Measurements from ENCODE around the gene WWOX.

WWOX gene

DNA sequence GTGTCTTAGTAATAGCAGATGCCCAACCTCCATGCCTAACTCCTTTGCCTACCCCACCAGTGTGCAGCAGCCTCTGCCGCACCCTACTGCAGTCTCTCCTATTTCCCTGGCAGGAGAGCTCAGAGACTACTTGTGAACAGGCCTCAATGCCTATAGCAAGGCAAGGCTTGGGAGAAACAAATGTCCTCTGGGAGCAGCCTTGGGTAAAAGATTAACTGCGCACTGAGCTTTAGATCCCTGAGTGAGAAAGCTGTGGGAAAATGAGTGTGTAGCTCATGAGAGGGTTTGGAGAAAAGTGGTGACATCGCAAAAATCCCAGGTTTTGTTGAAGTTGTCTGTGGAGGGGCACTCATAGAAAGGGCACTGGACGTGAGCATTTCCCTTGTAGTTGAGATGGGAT lies 335.8 kb downstream of the WWOX start:
- Histone ChIP-seq H3K4me1 (ENCODE audit: insufficient read depth, insufficient read length) (no peaks in the 10 kb centered on the region), H3K27me3 (ENCODE audit: insufficient read depth, insufficient read length) (no peaks in the 10 kb centered on the region), H3K4me3 (ENCODE audit: insufficient read length, low read depth) (no peak overlapping the region), H3K9ac (ENCODE audit: insufficient read length, low read depth) (no peak overlapping the region), H3K9me3 (ENCODE audit: insufficient read depth, low read length) (no peaks in the 10 kb centered on the region), H3K36me3 (ENCODE audit: insufficient read depth, insufficient read length, low read length) (peaks cover 3% of the 10 kb centered on the region)
- DNase-seq (ENCODE audit: low read depth, low spot score): no peak
- TF ChIP-seq SUZ12 (IDR thresholded peaks at IDR 0.05; ENCODE audit: extremely low read depth, insufficient read depth, insufficient read length) (no peak), ZNF274 (IDR thresholded peaks at IDR 0.05; ENCODE audit: low read depth, low read length) (no peak), YY1 (IDR thresholded peaks at IDR 0.05; ENCODE audit: insufficient read depth, insufficient read length) (no peak)

DNA sequence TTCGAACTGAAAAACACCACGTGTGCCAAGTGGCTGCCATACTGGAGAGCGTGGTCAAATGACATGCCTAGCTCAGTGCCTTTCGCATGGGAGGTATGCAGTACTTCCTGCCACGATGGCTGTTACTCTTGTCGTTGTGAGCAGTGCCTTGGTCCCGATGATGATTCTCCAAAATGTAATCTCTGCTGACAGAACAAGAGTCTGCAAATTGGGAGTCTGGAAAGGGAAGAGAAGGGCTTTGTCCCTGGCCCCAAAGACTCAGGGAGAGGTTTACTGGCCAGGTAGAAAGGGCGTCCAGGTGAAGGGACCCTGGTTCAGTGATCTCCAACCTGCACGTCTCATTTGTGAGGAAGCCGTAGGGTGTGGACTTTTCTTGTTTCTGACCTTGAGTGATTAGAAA lies 336.6 kb downstream of the WWOX start:
- no peak for DNase-seq (ENCODE audit: low read depth, low spot score)
- H3K4me3 ChIP-seq (ENCODE audit: insufficient read length, low read depth): no peak overlapping the region
- H3K27me3 ChIP-seq (ENCODE audit: insufficient read depth, insufficient read length): no peaks in the 10 kb centered on the region
- no peaks in the 10 kb centered on the region for H3K9me3 ChIP-seq (ENCODE audit: insufficient read depth, low read length)
- H3K4me1 ChIP-seq (ENCODE audit: insufficient read depth, insufficient read length): no peaks in the 10 kb centered on the region
- no peak overlapping the region for H3K9ac ChIP-seq (ENCODE audit: insufficient read length, low read depth)
- peaks cover 3% of the 10 kb centered on the region for H3K36me3 ChIP-seq (ENCODE audit: insufficient read depth, insufficient read length, low read length)
- TF ChIP-seq ZNF274 (IDR thresholded peaks at IDR 0.05; ENCODE audit: low read depth, low read length) (no peak), YY1 (IDR thresholded peaks at IDR 0.05; ENCODE audit: insufficient read depth, insufficient read length) (no peak), SUZ12 (IDR thresholded peaks at IDR 0.05; ENCODE audit: extremely low read depth, insufficient read depth, insufficient read length) (no peak)

DNA sequence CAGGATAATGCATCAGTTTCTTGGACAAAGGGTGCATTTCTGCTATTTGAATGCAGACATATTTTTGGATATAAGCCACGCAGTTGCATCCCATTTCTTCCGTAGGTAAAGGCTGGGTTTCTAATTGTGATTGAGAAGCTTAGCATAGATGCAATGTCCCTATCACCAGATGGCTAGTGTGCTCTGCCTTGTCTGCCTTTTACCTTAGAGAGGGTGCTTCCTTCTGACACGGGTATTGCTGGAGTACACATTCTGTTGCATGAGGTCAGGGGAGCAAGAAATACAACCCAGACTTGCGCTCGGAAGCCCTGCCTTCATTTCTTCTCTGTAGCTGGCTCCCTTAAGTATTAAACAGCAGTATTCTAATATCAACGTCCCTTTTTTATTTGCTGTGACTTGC lies 337.4 kb downstream of the WWOX start:
- Histone ChIP-seq H3K9me3 (ENCODE audit: insufficient read depth, low read length) (no peaks in the 10 kb centered on the region), H3K4me1 (ENCODE audit: insufficient read depth, insufficient read length) (no peaks in the 10 kb centered on the region), H3K36me3 (ENCODE audit: insufficient read depth, insufficient read length, low read length) (peaks cover 3% of the 10 kb centered on the region), H3K27me3 (ENCODE audit: insufficient read depth, insufficient read length) (no peaks in the 10 kb centered on the region), H3K4me3 (ENCODE audit: insufficient read length, low read depth) (no peak overlapping the region), H3K9ac (ENCODE audit: insufficient read length, low read depth) (no peak overlapping the region)
- DNase-seq (ENCODE audit: low read depth, low spot score): no peak
- TF ChIP-seq SUZ12 (IDR thresholded peaks at IDR 0.05; ENCODE audit: extremely low read depth, insufficient read depth, insufficient read length) (no peak), ZNF274 (IDR thresholded peaks at IDR 0.05; ENCODE audit: low read depth, low read length) (no peak), YY1 (IDR thresholded peaks at IDR 0.05; ENCODE audit: insufficient read depth, insufficient read length) (no peak)

DNA sequence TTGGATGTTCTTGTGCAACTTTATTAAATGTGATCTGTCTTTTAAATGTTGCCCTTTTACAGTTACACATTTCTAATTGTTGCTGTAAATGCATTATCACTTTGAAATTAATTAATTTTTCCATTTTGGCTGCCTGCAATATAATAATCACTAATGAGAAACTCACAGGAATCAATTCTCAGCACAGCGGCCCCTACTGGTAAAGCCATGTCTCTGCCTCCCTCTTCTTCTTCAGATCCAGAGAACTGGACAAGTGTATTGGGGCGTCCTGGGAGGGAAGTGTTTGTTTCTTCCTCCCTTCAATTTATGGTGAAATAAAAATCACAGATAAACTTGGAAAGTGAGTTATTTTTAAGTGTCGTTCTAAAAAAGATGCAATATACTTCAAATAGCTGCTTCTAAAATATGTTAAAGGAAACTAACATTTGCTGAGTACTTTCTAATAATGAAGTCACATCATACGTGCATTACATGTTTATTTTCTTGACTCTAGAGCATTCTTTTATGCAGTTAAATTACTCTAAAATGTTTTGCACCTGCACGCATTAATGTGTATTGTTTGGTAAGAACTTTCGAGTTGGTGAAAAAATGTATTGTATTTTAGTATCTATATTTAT lies 338.0 kb downstream of the WWOX start:
- Histone ChIP-seq H3K36me3 (ENCODE audit: insufficient read depth, insufficient read length, low read length) (peaks cover 1% of the 10 kb centered on the region), H3K27me3 (ENCODE audit: insufficient read depth, insufficient read length) (no peaks in the 10 kb centered on the region), H3K4me1 (ENCODE audit: insufficient read depth, insufficient read length) (no peaks in the 10 kb centered on the region), H3K4me3 (ENCODE audit: insufficient read length, low read depth) (no peak overlapping the region), H3K9me3 (ENCODE audit: insufficient read depth, low read length) (no peaks in the 10 kb centered on the region), H3K9ac (ENCODE audit: insufficient read length, low read depth) (no peak overlapping the region)
- TF ChIP-seq YY1 (IDR thresholded peaks at IDR 0.05; ENCODE audit: insufficient read depth, insufficient read length) (no peak), ZNF274 (IDR thresholded peaks at IDR 0.05; ENCODE audit: low read depth, low read length) (no peak), SUZ12 (IDR thresholded peaks at IDR 0.05; ENCODE audit: extremely low read depth, insufficient read depth, insufficient read length) (no peak)
- no peak for DNase-seq (ENCODE audit: low read depth, low spot score)

DNA sequence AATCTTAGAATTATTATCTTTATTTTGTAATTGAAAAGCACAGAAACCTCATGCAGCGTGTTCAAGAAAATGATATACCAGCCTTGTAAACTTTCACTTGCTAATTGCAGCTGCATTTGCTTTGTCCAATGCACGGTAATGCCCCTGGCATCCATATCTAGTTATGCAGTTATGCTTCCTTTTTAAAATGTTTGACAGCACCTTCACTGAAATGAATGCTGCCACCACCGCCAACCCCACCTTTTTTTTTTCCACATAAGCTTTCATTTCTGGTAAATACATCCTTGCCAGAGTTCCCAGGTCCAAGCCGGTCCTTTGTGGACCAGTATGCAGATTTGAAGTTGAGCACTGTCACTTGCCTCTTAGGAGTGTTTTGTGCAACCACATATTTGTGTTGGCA lies 338.8 kb downstream of the WWOX start:
- no peaks in the 10 kb centered on the region for H3K4me1 ChIP-seq (ENCODE audit: insufficient read depth, insufficient read length)
- no peak overlapping the region for H3K9ac ChIP-seq (ENCODE audit: insufficient read length, low read depth)
- H3K36me3 ChIP-seq (ENCODE audit: insufficient read depth, insufficient read length, low read length): no peaks in the 10 kb centered on the region
- TF ChIP-seq SUZ12 (IDR thresholded peaks at IDR 0.05; ENCODE audit: extremely low read depth, insufficient read depth, insufficient read length) (no peak), ZNF274 (IDR thresholded peaks at IDR 0.05; ENCODE audit: low read depth, low read length) (no peak), YY1 (IDR thresholded peaks at IDR 0.05; ENCODE audit: insufficient read depth, insufficient read length) (no peak)
- no peaks in the 10 kb centered on the region for H3K27me3 ChIP-seq (ENCODE audit: insufficient read depth, insufficient read length)
- H3K9me3 ChIP-seq (ENCODE audit: insufficient read depth, low read length): no peaks in the 10 kb centered on the region
- no peak overlapping the region for H3K4me3 ChIP-seq (ENCODE audit: insufficient read length, low read depth)
- DNase-seq (ENCODE audit: low read depth, low spot score): no peak

DNA sequence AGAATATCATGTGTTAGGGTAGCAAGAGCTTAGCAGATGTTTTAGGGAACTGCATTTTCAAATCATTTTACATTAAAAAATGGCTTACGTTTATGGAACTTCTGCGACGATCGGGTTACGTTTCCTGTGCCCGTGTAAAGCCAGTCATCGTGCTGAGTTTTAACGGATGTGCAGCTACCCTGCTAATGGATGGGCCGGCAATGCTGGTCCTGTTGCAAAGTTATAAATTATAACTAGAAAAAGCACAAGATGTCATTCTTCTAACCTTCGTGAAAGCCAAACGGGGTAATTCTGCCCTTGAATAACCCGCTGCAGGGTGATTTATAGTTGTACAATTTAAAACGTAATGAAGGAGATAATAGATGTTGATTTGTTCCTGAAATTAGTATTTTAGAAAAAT lies 339.2 kb downstream of the WWOX start:
- TF ChIP-seq ZNF274 (IDR thresholded peaks at IDR 0.05; ENCODE audit: low read depth, low read length) (no peak), YY1 (IDR thresholded peaks at IDR 0.05; ENCODE audit: insufficient read depth, insufficient read length) (no peak), SUZ12 (IDR thresholded peaks at IDR 0.05; ENCODE audit: extremely low read depth, insufficient read depth, insufficient read length) (no peak)
- no peaks in the 10 kb centered on the region for H3K27me3 ChIP-seq (ENCODE audit: insufficient read depth, insufficient read length)
- DNase-seq (ENCODE audit: low read depth, low spot score): no peak
- no peaks in the 10 kb centered on the region for H3K36me3 ChIP-seq (ENCODE audit: insufficient read depth, insufficient read length, low read length)
- no peak overlapping the region for H3K9ac ChIP-seq (ENCODE audit: insufficient read length, low read depth)
- no peaks in the 10 kb centered on the region for H3K4me1 ChIP-seq (ENCODE audit: insufficient read depth, insufficient read length)
- no peak overlapping the region for H3K4me3 ChIP-seq (ENCODE audit: insufficient read length, low read depth)
- no peaks in the 10 kb centered on the region for H3K9me3 ChIP-seq (ENCODE audit: insufficient read depth, low read length)

DNA sequence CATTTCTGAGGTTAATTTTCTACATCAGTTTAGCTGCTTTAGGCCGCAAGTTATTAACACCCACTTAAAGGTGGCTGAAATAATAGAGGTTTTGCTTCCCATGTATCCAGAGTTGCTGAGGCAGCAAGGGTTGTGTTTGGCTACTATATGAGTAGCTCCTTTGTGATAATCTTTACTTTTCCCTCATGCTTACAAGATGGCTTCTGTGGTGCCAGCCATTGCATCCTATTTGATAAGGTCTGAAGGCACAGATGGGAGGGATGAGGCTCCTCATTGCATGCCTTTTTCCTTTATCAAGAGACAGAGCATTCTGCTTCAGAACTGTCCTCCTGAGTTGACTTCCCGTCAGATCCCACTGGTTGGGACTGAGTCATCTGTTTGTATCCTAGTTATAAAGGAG lies 340.2 kb downstream of the WWOX start:
- Histone ChIP-seq H3K9me3 (ENCODE audit: insufficient read depth, low read length) (no peaks in the 10 kb centered on the region), H3K9ac (ENCODE audit: insufficient read length, low read depth) (no peak overlapping the region), H3K36me3 (ENCODE audit: insufficient read depth, insufficient read length, low read length) (no peaks in the 10 kb centered on the region), H3K4me3 (ENCODE audit: insufficient read length, low read depth) (no peak overlapping the region), H3K4me1 (ENCODE audit: insufficient read depth, insufficient read length) (no peaks in the 10 kb centered on the region), H3K27me3 (ENCODE audit: insufficient read depth, insufficient read length) (no peaks in the 10 kb centered on the region)
- no peak for DNase-seq (ENCODE audit: low read depth, low spot score)
- TF ChIP-seq ZNF274 (IDR thresholded peaks at IDR 0.05; ENCODE audit: low read depth, low read length) (no peak), SUZ12 (IDR thresholded peaks at IDR 0.05; ENCODE audit: extremely low read depth, insufficient read depth, insufficient read length) (no peak), YY1 (IDR thresholded peaks at IDR 0.05; ENCODE audit: insufficient read depth, insufficient read length) (no peak)

Measured in NT2/D1 (cell line).